ENCODE results near the gene GUCA1C. TPM values are rescaled to one million over a fixed set of nuclear protein-coding genes. Genes with fewer than 3 reads are reported as not detected.

The GUCA1C gene
- total RNA-seq, 1 donor from 2014 or later = not detected

- ATAC-seq = no peak
- no peak for TF ChIP-seq CTCF (IDR thresholded peaks at IDR 0.05)
- no peaks in the 10 kb centered on the region for H3K9me3 ChIP-seq
These were observed 70.3 kb downstream of the GUCA1C start for GRCh38 chr3:108883373-108883772.

DNA sequence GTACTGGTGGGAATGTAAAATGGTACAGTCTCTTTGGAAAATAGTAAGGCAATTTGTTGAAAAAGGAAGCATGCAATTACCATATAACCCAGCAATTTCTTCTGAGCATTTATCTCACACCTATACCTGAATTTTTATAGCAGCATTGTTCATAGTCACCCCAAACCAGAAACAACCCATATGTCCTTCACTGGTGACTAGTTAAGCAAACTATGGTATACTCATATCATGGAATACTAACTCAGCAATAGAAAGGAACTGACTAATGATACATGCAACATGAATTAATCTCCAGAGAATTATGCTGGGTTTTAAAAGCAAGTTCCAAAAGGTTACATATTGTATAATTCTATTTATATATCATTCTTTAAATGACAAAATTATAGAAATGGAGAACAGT is 70.9 kb downstream of the GUCA1C start:
- Histone ChIP-seq H3K27me3 (no peaks in the 10 kb centered on the region), H3K36me3 (no peaks in the 10 kb centered on the region), H3K4me1 (no peaks in the 10 kb centered on the region), H3K27ac (no peak overlapping the region), H3K4me3 (no peak overlapping the region), H3K9me3 (no peaks in the 10 kb centered on the region)
- DNase-seq = no peak
- no peak for ATAC-seq
- TF ChIP-seq CTCF (IDR thresholded peaks at IDR 0.05) = no peak
- intact Hi-C loops (cut with DNase I) = no loop called here

More at GRCh38 chr3:108883373-108883772, 70.3 kb downstream of the GUCA1C start:
- DNase-seq = no peak
- H3K4me1 ChIP-seq = no peaks in the 10 kb centered on the region
- H3K27me3 ChIP-seq = no peaks in the 10 kb centered on the region
- H3K27ac ChIP-seq = no peak overlapping the region
- H3K4me3 ChIP-seq = no peak overlapping the region
- intact Hi-C loops (cut with DNase I) = no loop called here
- no peaks in the 10 kb centered on the region for H3K36me3 ChIP-seq

DNA sequence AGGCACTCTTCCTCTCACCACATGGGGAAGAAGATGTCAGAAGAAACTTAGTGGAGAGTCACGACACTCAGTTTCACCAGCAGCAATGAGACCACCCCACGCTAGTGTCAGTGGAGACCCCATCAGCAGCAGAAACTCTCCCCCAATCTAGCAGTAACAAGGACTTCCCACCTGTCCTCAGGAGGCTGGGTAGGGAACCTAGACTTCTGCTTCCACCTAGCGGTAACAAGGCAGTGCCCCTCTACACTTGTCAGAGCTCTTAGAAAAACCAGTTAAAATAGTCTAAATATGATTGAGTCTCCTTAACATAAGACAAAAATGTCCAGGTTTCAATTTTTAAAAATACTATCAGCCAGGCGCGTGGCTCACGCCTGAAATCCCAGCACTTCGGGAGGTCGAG is 73.8 kb downstream of the GUCA1C start:
- no peaks in the 10 kb centered on the region for H3K27me3 ChIP-seq
- H3K27ac ChIP-seq = no peak overlapping the region
- no peak overlapping the region for H3K4me3 ChIP-seq
- no peaks in the 10 kb centered on the region for H3K4me1 ChIP-seq
- intact Hi-C loops (cut with DNase I) = no loop called here
- H3K9me3 ChIP-seq = no peaks in the 10 kb centered on the region
- TF ChIP-seq CTCF (IDR thresholded peaks at IDR 0.05) = no peak
- no peak for DNase-seq
- ATAC-seq = no peak
- no peaks in the 10 kb centered on the region for H3K36me3 ChIP-seq

DNA sequence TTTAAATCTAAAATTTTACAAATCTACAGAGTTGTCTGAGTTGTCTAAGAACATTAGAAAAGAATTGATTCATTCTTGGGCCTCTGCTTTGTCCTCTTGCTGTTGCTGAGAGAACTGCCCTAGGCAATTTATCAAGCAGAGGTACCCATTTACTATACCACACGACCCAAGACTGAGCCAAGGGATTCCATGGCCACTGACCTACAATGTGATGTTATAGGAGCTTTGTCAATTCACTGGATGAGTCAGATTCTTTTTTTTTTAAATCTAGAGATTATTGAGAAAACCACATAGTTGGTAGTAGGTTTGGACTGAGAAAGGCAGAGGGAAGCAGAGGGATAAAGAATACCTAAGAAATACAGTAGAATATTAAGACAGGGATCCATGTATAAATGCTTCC is 75.8 kb downstream of the GUCA1C start:
- no peaks in the 10 kb centered on the region for H3K4me1 ChIP-seq
- TF ChIP-seq CTCF (IDR thresholded peaks at IDR 0.05) = no peak
- ATAC-seq (no peak), DNase-seq (no peak)
- no peak overlapping the region for H3K4me3 ChIP-seq
- H3K27me3 ChIP-seq = no peaks in the 10 kb centered on the region
- H3K27ac ChIP-seq = no peak overlapping the region
- no peaks in the 10 kb centered on the region for H3K9me3 ChIP-seq
- intact Hi-C loops (cut with DNase I) = no loop called here
- no peaks in the 10 kb centered on the region for H3K36me3 ChIP-seq

DNA sequence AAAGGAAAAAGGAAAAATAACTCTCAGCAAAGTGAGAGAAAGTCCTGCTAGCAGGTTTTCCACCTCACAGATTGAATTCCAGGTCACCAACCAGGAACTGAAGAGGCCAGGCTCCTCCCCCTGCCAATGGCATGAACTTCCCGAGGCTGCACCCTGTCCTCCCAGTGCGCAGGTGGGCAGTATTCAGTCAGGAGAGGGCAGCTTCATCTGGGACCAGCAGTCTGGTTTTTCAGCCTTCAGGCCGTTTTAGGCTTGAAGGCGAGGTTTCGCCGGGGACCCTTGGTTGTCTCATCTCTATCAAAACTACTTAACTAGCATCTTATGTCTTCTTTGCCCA is 89.9 kb downstream of the GUCA1C start:
- no peak for TF ChIP-seq CTCF (IDR thresholded peaks at IDR 0.05)
- DNase-seq = no peak
- ATAC-seq = no peak
- no peaks in the 10 kb centered on the region for H3K27me3 ChIP-seq
- H3K27ac ChIP-seq = no peak overlapping the region
- intact Hi-C loops (cut with DNase I) = no loop called here
- H3K9me3 ChIP-seq = no peaks in the 10 kb centered on the region
- no peaks in the 10 kb centered on the region for H3K36me3 ChIP-seq
- H3K4me3 ChIP-seq = no peak overlapping the region
- H3K4me1 ChIP-seq = no peaks in the 10 kb centered on the region
